Panc1 (cell line): ENCODE results near the gene HK3. TPM values are rescaled to one million over a fixed set of nuclear protein-coding genes. Genes with fewer than 3 reads are reported as not detected.

Experiments
- ATAC-seq: fragments of 200-7000 bp; cut with Tn5 transposase; 2 replicates; pipeline ENCODE4 v1.9.1; 2020; ENCODE audit warnings: mild to moderate bottlenecking, moderate library complexity
- BruUV-seq: library from RNA; stranded (reverse); fragments of 400-500 nt; replicated peaks from 2 replicates; lab custom pipeline; 2021; lab: Mats Ljungman, UMichigan
- CTCF ChIA-PET: fragments of 300-600 bp; sonication (Branson Sonifier 250); formaldehyde crosslinking; loops from one replicate; lab custom pipeline; 2022; ENCODE audit warnings: antibody characterized with exemption; lab: Charles Lee
- POLR2A ChIA-PET: fragments of 300-600 bp; sonication (Branson Sonifier 250); formaldehyde crosslinking; loops from one replicate; lab custom pipeline; 2022; ENCODE audit warnings: antibody characterized with exemption; lab: Charles Lee
- DNase-seq: peaks from one replicate; pipeline ENCODE4 v3.0.0-alpha.2; 2010; ENCODE audit warnings: low read depth, low spot score
- H3K27ac ChIP-seq: 2 replicates; pipeline ENCODE4 v1.5.1; 2011; ENCODE audit warnings: mild to moderate bottlenecking, low read length, inconsistent platforms
- H3K27me3 ChIP-seq: fragments of 200-500 bp; sonication (Bioruptor generic); 2 replicates; pipeline ENCODE4 v1.6.0; 2014; ENCODE audit warnings: low read length, inconsistent platforms; ENCODE audit not compliant: control insufficient read depth, insufficient read depth
- H3K36me3 ChIP-seq: fragments of 200-500 bp; sonication (Bioruptor generic); 2 replicates; pipeline ENCODE4 v1.5.1; 2014; ENCODE audit warnings: inconsistent platforms, mild to moderate bottlenecking, low read length, moderate library complexity; ENCODE audit not compliant: control insufficient read depth, insufficient read depth
- H3K4me1 ChIP-seq: 2 replicates; pipeline ENCODE4 v1.5.1; 2011; ENCODE audit warnings: inconsistent platforms, mild to moderate bottlenecking, low read length, moderate library complexity; ENCODE audit not compliant: control insufficient read depth, insufficient read depth
- H3K4me3 ChIP-seq, 2 experiments: 2 replicates each; pipeline ENCODE4 v1.5.1; 2011 to 2012; ENCODE audit warnings: low read depth in 2 of 2, low read length in 2 of 2, mild to moderate bottlenecking in 2 of 2, inconsistent platforms in 1 of 2, moderate library complexity in 1 of 2
- H3K9me3 ChIP-seq: fragments of 200-500 bp; sonication (Bioruptor generic); 2 replicates; pipeline ENCODE4 v1.5.1; 2014; ENCODE audit warnings: low read depth, mild to moderate bottlenecking, inconsistent platforms, low read length, moderate library complexity; ENCODE audit not compliant: control insufficient read depth, insufficient read depth
- CTCF ChIP-seq: fragments of 450-650 bp; IDR thresholded peaks from 2 replicates; pipeline ENCODE4 v1.5.1; 2017; ENCODE audit warnings: mild to moderate bottlenecking
- POLR2AphosphoS5 ChIP-seq: IDR thresholded peaks from 2 replicates; pipeline ENCODE4 v1.6.1; 2012; ENCODE audit warnings: mild to moderate bottlenecking, low read depth, low read length, moderate library complexity
- REST ChIP-seq, 2 experiments: IDR thresholded peaks; 2 replicates each; pipeline ENCODE4 v1.6.1; 2011 to 2012; ENCODE audit warnings: low read depth in 2 of 2, control low read depth in 1 of 2, low read length in 1 of 2, mild to moderate bottlenecking in 1 of 2, moderate library complexity in 1 of 2; ENCODE audit not compliant: insufficient read depth in 1 of 2
- SIN3A ChIP-seq: IDR thresholded peaks from 2 replicates; pipeline ENCODE4 v1.6.1; 2012; ENCODE audit warnings: low read depth, mild to moderate bottlenecking, low read length, moderate library complexity, borderline replicate concordance; ENCODE audit not compliant: insufficient read depth
- TCF7L2 ChIP-seq: IDR thresholded peaks from 2 replicates; pipeline ENCODE4 v1.6.1; 2011; ENCODE audit warnings: mild to moderate bottlenecking, low read depth, low read length, inconsistent platforms
- in situ Hi-C: cut with HindIII; loops from 2 replicates; pipeline ENCODE4 v1.10.0; 2016; ENCODE audit warnings: low sequenced_read_pairs, low pct_unique_long_range_greater_than_20kb
- intact Hi-C: fragments of 100-400 bp; cut with micrococcal nuclease; formaldehyde crosslinking; loops from one replicate; pipeline ENCODE4 v1.10.0; 2022; ENCODE audit not compliant: unreplicated experiment
- total RNA-seq: library from RNA; stranded (reverse); gene quantifications from one replicate; pipeline ENCODE4 v1.2.1, GENCODE V29; 2021; ENCODE audit not compliant: unreplicated experiment

HK3 gene
- total RNA-seq, 1 experiment from 2014 or later, result not detected

- Histone ChIP-seq H3K27me3 (no peaks in the 10 kb centered on the region), H3K27ac (no peak overlapping the region), H3K4me1 (no peaks in the 10 kb centered on the region), H3K36me3 (no peaks in the 10 kb centered on the region), H3K4me3 (no peak overlapping the region), H3K9me3 (no peaks in the 10 kb centered on the region)
- in situ Hi-C loops, result no loop called here
- no peak for TF ChIP-seq REST (IDR thresholded peaks at IDR 0.05; ENCODE audit: insufficient read depth in 1 of 2, low read depth in 2 of 2, low read length in 1 of 2)
- TF ChIP-seq TCF7L2, result no peak
- no peak for TF ChIP-seq CTCF
- TF ChIP-seq POLR2AphosphoS5, result no peak
- no peak for TF ChIP-seq SIN3A
- ChIA-PET POLR2A (no interaction called here), CTCF (no interaction called here)
- intact Hi-C loops, result no loop called here
- ATAC-seq, result no peak
- no peak for DNase-seq
- BruUV-seq, result no TSS peak
These were observed 21.3 kb downstream of the HK3 start for GRCh38 chr5:176877793-176878331.

- no peaks in the 10 kb centered on the region for H3K27me3 ChIP-seq
- POLR2A ChIA-PET, result no interaction called here
- ATAC-seq (no peak), DNase-seq (no peak)
- in situ Hi-C loops (no loop called here), intact Hi-C loops (no loop called here)
- no peak for TF ChIP-seq REST (IDR thresholded peaks at IDR 0.05; ENCODE audit: insufficient read depth in 1 of 2, low read depth in 2 of 2, low read length in 1 of 2)
- TF ChIP-seq SIN3A, result no peak
- TF ChIP-seq TCF7L2, result no peak
- TF ChIP-seq POLR2AphosphoS5, result no peak
- TF ChIP-seq CTCF, result no peak
- H3K36me3 ChIP-seq, result no peaks in the 10 kb centered on the region
- no peak overlapping the region for H3K27ac ChIP-seq
- H3K9me3 ChIP-seq, result no peaks in the 10 kb centered on the region
- H3K4me3 ChIP-seq, result no peak overlapping the region
- CTCF ChIA-PET, result no interaction called here
- no peaks in the 10 kb centered on the region for H3K4me1 ChIP-seq
- BruUV-seq, result no TSS peak
These were observed 22.4 kb downstream of the HK3 start for GRCh38 chr5:176876506-176877431.
